A549 (cell line): ENCODE data around the gene ITGBL1. TPM values are rescaled to one million over a fixed set of nuclear protein-coding genes. Genes with fewer than 3 reads are reported as not detected.

Source experiments
- ATAC-seq, 2 experiments: fragments of 200-7000 bp in 1 of 2; fragments of >200 bp in 1 of 2; cut with Nextera tagmentation in 1 of 2; cut with Tn5 transposase in 1 of 2; 3 replicates each; pipeline versions ENCODE4 v1.8.0 to v1.9.1; 2018 to 2020; ENCODE audit warnings: mild to moderate bottlenecking in 1 of 2, moderate library complexity in 1 of 2
- CTCF ChIA-PET: fragments of 300-600 bp; sonication (Branson Sonifier 250); formaldehyde crosslinking; extraction: SDS; loops from one replicate; lab custom pipeline; 2021; ENCODE audit warnings: antibody characterized with exemption, inconsistent platforms; lab: Yijun Ruan, JAX
- POLR2A ChIA-PET: fragments of 350-600 bp; formaldehyde crosslinking; extraction: SDS; loops from one replicate; lab custom pipeline; 2021; ENCODE audit warnings: antibody characterized with exemption, inconsistent platforms; lab: Yijun Ruan, JAX
- DNase-seq, 2 experiments: peaks; one replicate each; pipeline versions ENCODE4 v3.0.0 to v3.0.0-alpha.2; 2011 to 2016; ENCODE audit warnings: low read depth in 1 of 2, low spot score in 1 of 2
- FAIRE-seq: peaks from 2 replicates; lab custom pipeline; 2011; peaks lifted over from hg19 to GRCh38; lab: Jason Lieb, UNC
- H3K27ac ChIP-seq, 2 experiments: fragments of >200 bp; sonication (Bioruptor Twin); formaldehyde crosslinking; 3 replicates each; pipeline ENCODE4 v1.5.1; 2016 to 2017
- H3K4me1 ChIP-seq: fragments of >200 bp; sonication (Bioruptor Twin); formaldehyde crosslinking; 3 replicates; pipeline ENCODE4 v1.6.1; 2016
- H3K4me2 ChIP-seq: fragments of >200 bp; sonication (Bioruptor Twin); formaldehyde crosslinking; 3 replicates; pipeline ENCODE4 v1.6.1; 2016
- H3K4me3 ChIP-seq: fragments of >200 bp; sonication (Bioruptor Twin); formaldehyde crosslinking; 3 replicates; pipeline ENCODE4 v1.5.1; 2016
- H3K9me3 ChIP-seq: fragments of >200 bp; sonication (Bioruptor Twin); formaldehyde crosslinking; 3 replicates; pipeline ENCODE4 v1.6.1; 2016
- BHLHE40 ChIP-seq: IDR thresholded peaks from 2 replicates; pipeline ENCODE4 v1.6.1; 2012; ENCODE audit warnings: low read depth, low read length, inconsistent platforms
- CBX8 ChIP-seq: fragments of 200-600 bp; sonication (generic); IDR thresholded peaks from 2 replicates; pipeline ENCODE4 v1.6.1; 2016
- CEBPB ChIP-seq, 2 experiments: fragments of >200 bp in 1 of 2; sonication (Bioruptor Twin) in 1 of 2; formaldehyde crosslinking in 1 of 2; IDR thresholded peaks; 2 replicates each; pipeline ENCODE4 v1.6.1; 2012 to 2016
- EHF ChIP-seq: fragments of 250-450 bp; sonication (Bioruptor Pico); IDR thresholded peaks from 2 replicates; pipeline ENCODE4 v1.5.0; 2020; ENCODE audit warnings: mild to moderate bottlenecking
- FOXS1 ChIP-seq: fragments of 250-450 bp; sonication (Bioruptor Pico); IDR thresholded peaks from 2 replicates; pipeline ENCODE4 v1.5.0; 2020; ENCODE audit warnings: mild to moderate bottlenecking, moderate library complexity
- HDAC2 ChIP-seq: fragments of 200-600 bp; sonication (generic); IDR thresholded peaks from 2 replicates; pipeline ENCODE4 v1.6.1; 2016
- JUN ChIP-seq, 2 experiments: fragments of >200 bp; sonication (Bioruptor Twin); formaldehyde crosslinking; IDR thresholded peaks; 2 replicates in 1 of 2; 3 replicates in 1 of 2; pipeline ENCODE4 v1.6.1; 2016 to 2017
- JUNB ChIP-seq: fragments of >200 bp; sonication (Bioruptor Twin); formaldehyde crosslinking; IDR thresholded peaks from 2 replicates; pipeline ENCODE4 v1.6.1; 2016
- MAFK ChIP-seq: fragments of 450-650 bp; IDR thresholded peaks from 2 replicates; pipeline ENCODE4 v1.6.1; 2014; ENCODE audit not compliant: partially characterized antibody
- POLR2A ChIP-seq: IDR thresholded peaks from 2 replicates; pipeline ENCODE4 v1.6.1; 2012; ENCODE audit warnings: mild to moderate bottlenecking, low read length
- RNF2 ChIP-seq: fragments of 200-600 bp; sonication (generic); IDR thresholded peaks from 2 replicates; pipeline ENCODE4 v1.6.1; 2016; ENCODE audit warnings: low read depth, mild to moderate bottlenecking, antibody characterized with exemption, moderate library complexity, borderline replicate concordance
- WGBS: methylation state at CpG from one replicate; pipeline ENCODE4 v1.1.6; 2017; ENCODE audit errors: missing lambda C conversion rate; 5-methylcytosine and 5-hydroxymethylcytosine counted together
- polyA minus RNA-seq: library from RNA; depleted of rRNA, polyadenylated mRNA; stranded (reverse); fragments of >200 nt; gene quantifications from 2 replicates; pipeline ENCODE4 v1.2.3, GENCODE V29; 2011; rRNA and poly(A)+ RNA removed
- polyA plus RNA-seq, 4 experiments: library from polyadenylated mRNA; depleted of rRNA in 3 of 4; stranded (reverse); fragments of >200 nt; fragmentation: RNase III in 1 of 4; extraction: RNeasy Plus Mini Kit Qiagen cat#74134 plus additional on column Dnase treatment in 1 of 4; gene quantifications; 2 replicates in 3 of 4; 3 replicates in 1 of 4; pipeline ENCODE4 v1.2.3, GENCODE V29; 2011 to 2017
- TF ChIP-seq, protein P1 (sequence below): IDR thresholded peaks from 2 replicates; pipeline ENCODE4 v1.6.1; 2012
- TF ChIP-seq, protein P2 (sequence below): fragments of >200 bp; sonication (Bioruptor Twin); formaldehyde crosslinking; IDR thresholded peaks from 2 replicates; pipeline ENCODE4 v1.6.1; 2016
- TF ChIP-seq, protein P3 (sequence below): fragments of 200-600 bp; sonication (generic); IDR thresholded peaks from 2 replicates; pipeline ENCODE4 v1.6.1; 2016; ENCODE audit warnings: antibody characterized with exemption, mild to moderate bottlenecking, moderate library complexity

ITGBL1 gene, protein sequence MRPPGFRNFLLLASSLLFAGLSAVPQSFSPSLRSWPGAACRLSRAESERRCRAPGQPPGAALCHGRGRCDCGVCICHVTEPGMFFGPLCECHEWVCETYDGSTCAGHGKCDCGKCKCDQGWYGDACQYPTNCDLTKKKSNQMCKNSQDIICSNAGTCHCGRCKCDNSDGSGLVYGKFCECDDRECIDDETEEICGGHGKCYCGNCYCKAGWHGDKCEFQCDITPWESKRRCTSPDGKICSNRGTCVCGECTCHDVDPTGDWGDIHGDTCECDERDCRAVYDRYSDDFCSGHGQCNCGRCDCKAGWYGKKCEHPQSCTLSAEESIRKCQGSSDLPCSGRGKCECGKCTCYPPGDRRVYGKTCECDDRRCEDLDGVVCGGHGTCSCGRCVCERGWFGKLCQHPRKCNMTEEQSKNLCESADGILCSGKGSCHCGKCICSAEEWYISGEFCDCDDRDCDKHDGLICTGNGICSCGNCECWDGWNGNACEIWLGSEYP
- polyA plus RNA-seq (2011; rRNA removed) (0.40 and 0.41 TPM in 2 replicates), polyA plus RNA-seq (2017; fragmentation: RNase III; extraction: RNeasy Plus Mini Kit Qiagen cat#74134 plus additional on column Dnase treatment) (1.2 to 1.4 TPM (median 1.3 TPM) in 3 replicates), polyA minus RNA-seq (0.10 TPM in 1 of 2 replicates, not detected in the other)
- 0.18 and 0.24 TPM in 2 replicates for polyA plus RNA-seq (2012; cell fraction: cytosol; rRNA removed)
- polyA plus RNA-seq (2012; cell fraction: nucleus; rRNA removed), result 0.24 and 0.34 TPM in 2 replicates

DNA sequence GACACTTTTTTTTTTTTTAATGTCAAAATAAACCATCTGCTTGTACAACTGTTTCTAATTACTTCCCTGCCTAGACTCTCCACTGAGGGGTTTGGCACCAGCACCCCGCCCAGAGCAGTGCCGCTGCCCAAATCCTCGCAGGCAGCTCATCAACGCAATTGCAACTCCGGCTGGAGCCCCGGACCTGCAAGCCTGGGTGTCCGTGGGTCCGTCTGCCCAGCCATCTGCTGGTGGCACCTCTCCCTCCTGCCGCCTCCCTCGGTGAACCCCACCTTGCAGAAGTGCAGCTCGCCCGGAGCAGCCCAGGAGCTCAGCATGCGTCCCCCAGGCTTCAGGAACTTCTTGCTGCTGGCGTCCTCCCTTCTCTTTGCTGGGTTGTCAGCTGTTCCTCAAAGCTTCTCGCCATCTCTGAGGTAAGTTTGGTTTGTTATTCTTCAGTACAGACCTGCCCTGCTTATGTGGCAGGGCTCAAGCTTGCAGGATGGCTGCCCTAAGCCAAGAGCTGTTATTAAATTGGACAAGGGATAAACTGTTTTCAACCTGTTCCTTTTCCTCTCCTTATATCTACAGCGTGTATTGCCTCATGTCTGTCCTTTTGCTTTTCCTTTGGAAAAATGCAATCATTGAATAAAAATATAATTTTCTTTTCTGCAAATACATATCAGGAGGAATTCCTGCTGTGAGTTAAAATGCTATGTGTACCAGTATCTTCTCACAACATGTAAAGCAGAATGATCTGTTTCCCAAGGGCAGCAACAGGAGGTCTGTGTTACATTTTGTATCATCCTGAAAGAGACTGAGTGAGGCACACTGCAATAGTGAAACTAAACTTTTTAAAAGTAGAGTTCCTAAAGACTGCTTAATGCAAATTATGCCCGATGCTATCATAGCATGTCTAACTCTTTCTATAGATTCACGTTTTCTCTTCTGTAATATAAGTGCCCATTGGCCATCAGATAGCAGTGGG is at the start of gene ITGBL1:
Gene ITGBL1 (plus strand): TSS at position 157 of the 967 bp plus-strand sequence. CDS start 159 bp downstream, at position 316.
- TF ChIP-seq EHF, result no peak
- TF ChIP-seq JUN (IDR thresholded peaks at IDR 0.05), result no peak
- no peak for TF ChIP-seq CBX8
- no peak for TF ChIP-seq RNF2
- TF ChIP-seq, protein P1, sequence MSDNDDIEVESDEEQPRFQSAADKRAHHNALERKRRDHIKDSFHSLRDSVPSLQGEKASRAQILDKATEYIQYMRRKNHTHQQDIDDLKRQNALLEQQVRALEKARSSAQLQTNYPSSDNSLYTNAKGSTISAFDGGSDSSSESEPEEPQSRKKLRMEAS, result no peak
- TF ChIP-seq MAFK, result no peak
- no peak for TF ChIP-seq FOXS1 (CRISPR knock-in tag)
- TF ChIP-seq JUNB, result no peak
- TF ChIP-seq, protein P2, sequence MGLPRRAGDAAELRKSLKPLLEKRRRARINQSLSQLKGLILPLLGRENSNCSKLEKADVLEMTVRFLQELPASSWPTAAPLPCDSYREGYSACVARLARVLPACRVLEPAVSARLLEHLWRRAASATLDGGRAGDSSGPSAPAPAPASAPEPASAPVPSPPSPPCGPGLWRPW, result no peak
- TF ChIP-seq BHLHE40, result no peak
- Histone ChIP-seq H3K9me3 (no peaks in the 10 kb centered on the region), H3K4me3 (no peak within 1 kb of the TSS), H3K4me2 (peak within 1 kb of the TSS; percentile 80), H3K27ac (peak within 1 kb of the TSS; percentile 68 to 89), H3K4me1 (peaks cover 76% of the 10 kb centered on the region)
- ATAC-seq, result no peak
- WGBS, result 81% methylated on average over 15 of the region's 18 CpGs
- ChIA-PET POLR2A (no interaction called here), CTCF (interaction anchor here (1.1 kb wide), 1 partner anchor 308 kb away, joined by 3 read pairs; no protein-coding TSS in a partner anchor)
- no peak for DNase-seq
- no peak for FAIRE-seq

DNA sequence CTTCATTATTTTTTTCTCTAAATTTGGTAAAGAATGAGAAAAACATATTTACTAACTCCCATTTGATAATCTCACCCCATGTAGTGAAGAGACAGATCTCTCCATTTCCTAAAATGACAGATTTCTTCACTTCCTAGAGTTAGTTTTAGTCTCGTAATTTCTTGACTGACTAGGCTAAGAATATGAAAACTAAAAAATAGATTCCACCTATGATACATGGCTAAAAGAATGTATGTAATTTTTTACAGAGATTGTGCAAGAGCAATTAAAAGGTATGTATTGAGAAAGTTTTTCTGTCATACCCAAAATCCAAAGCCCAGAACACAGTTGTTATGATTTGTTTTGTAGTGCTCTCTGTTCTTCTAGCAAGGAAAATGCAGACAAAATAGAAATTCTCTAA is 45.7 kb upstream of the ITGBL1 start:
- FAIRE-seq (no peak), DNase-seq (no peak), ATAC-seq (no peak)
- H3K27ac ChIP-seq, result no peak overlapping the region
- ChIA-PET POLR2A (no interaction called here), CTCF (no interaction called here)
- no peak overlapping the region for H3K4me3 ChIP-seq
- no peak overlapping the region for H3K4me2 ChIP-seq
- WGBS, result 62% methylated on average over 1 of the region's 1 CpG
- peaks cover 4% of the 10 kb centered on the region; the same call in 1 of the 3 replicates for H3K4me1 ChIP-seq
- H3K9me3 ChIP-seq, result no peaks in the 10 kb centered on the region
- TF ChIP-seq POLR2A (no peak), CEBPB (IDR thresholded peaks at IDR 0.05) (0 out of 4 replicates have a peak, but pooled peaks of 1 of the 2 experiments have one; percentile 7)
- TF ChIP-seq, all 56 proteins: peak for 1

DNA sequence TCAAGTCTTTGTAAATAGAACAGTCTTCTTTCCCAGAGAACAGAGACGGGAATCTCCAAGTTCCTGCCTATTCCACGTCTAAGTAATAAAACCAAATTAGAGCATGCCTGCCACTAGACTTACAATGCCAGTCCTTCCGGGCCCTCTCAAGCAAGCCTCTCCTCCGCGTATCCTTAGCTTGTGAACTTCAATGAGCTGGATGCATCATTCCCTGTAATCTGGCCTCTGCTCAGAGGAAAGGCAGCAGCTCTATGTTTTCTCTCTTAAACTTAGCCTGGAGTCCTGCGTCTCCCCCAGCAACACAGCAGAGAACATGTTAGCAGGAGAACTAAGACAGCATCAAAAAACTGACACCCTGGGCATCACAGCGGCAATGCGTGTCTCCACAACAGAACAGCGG is 44.3 kb upstream of the ITGBL1 start:
- WGBS, result 83% methylated on average over 9 of the region's 9 CpGs
- no peaks in the 10 kb centered on the region for H3K9me3 ChIP-seq
- no peak for DNase-seq
- TF ChIP-seq, protein P3, sequence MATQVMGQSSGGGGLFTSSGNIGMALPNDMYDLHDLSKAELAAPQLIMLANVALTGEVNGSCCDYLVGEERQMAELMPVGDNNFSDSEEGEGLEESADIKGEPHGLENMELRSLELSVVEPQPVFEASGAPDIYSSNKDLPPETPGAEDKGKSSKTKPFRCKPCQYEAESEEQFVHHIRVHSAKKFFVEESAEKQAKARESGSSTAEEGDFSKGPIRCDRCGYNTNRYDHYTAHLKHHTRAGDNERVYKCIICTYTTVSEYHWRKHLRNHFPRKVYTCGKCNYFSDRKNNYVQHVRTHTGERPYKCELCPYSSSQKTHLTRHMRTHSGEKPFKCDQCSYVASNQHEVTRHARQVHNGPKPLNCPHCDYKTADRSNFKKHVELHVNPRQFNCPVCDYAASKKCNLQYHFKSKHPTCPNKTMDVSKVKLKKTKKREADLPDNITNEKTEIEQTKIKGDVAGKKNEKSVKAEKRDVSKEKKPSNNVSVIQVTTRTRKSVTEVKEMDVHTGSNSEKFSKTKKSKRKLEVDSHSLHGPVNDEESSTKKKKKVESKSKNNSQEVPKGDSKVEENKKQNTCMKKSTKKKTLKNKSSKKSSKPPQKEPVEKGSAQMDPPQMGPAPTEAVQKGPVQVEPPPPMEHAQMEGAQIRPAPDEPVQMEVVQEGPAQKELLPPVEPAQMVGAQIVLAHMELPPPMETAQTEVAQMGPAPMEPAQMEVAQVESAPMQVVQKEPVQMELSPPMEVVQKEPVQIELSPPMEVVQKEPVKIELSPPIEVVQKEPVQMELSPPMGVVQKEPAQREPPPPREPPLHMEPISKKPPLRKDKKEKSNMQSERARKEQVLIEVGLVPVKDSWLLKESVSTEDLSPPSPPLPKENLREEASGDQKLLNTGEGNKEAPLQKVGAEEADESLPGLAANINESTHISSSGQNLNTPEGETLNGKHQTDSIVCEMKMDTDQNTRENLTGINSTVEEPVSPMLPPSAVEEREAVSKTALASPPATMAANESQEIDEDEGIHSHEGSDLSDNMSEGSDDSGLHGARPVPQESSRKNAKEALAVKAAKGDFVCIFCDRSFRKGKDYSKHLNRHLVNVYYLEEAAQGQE, result no peak
- TF ChIP-seq HDAC2, result no peak
- TF ChIP-seq, all 56 proteins: peak for 0
- CTCF ChIA-PET, result no interaction called here
- Histone ChIP-seq H3K4me1 (peaks cover 4% of the 10 kb centered on the region; the same call in 1 of the 3 replicates), H3K27ac (no peak overlapping the region), H3K4me2 (no peak overlapping the region), H3K4me3 (no peak overlapping the region)
- ATAC-seq (no peak; a peak in 1 of 6 replicates), FAIRE-seq (no peak)
- POLR2A ChIA-PET, result no interaction called here
